ENCODE results near the gene RAD50.

DNA sequence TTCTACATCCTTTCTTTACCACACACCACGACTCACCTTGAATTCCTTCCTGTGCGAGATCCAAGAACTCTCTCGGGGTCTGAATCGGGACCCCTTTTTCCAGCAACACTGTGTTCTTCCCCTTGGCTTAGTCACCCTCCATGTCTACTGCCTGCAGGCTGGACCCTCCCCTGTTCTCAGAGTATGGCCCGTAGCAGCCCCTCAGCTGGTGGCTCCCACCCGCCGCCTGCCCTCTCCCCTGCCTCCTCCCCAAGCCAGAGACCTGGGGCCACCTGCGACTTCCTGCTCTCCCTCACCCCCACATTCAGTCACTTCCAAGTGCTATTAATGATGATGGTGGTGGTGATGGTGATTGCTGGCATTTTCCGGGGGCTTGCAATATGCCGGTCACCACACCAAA is 110.5 kb downstream of the RAD50 start:
- TF ChIP-seq POLR2A (IDR thresholded peaks at IDR 0.05; ENCODE audit: low read depth) (no peak), CTCF (IDR thresholded peaks at IDR 0.05) (no peak), POLR2AphosphoS5 (IDR thresholded peaks at IDR 0.05) (no peak), EP300 (IDR thresholded peaks at IDR 0.05) (no peak)

Data from esophagus muscularis mucosa (tissue), 4 donors.